NCI-H128 (cell line): Measurements from ENCODE around the gene GSG1L2.

ENCODE experiments used
- DNase-seq: peaks from one replicate; lab custom pipeline; 2025; ENCODE audit not compliant: unreplicated experiment; lab: John Stamatoyannopoulos, UW

Gene GSG1L2

DNA sequence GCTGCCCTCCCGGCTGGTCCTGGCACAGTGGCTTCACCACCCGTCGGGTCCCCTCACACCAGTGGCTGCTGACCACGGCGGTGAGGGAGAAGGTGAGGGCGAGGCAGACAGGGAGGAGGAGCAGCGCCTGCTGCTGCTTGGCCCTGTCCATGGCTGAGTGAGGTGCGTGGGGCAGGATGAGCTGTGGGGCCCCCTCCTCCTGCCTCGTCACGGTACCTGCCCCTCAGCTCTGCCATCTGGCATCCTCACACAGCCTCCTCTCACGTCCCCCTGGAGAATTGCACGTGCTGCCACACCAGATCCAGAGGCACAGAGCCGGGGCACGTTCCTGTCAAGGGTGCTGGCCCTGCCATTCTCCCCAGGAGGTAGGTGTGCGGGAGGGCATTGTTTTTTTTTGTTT lies at the start of gene GSG1L2:
Gene GSG1L2 (minus strand): TSS at position 159 of the 400 bp plus-strand sequence. CDS start 8 bp downstream, at position 151.
- no peak for DNase-seq

GRCh38 chr17:9868552-9868951 lies 46.7 kb upstream of the GSG1L2 start:
- DNase-seq: no peak

- DNase-seq: no peak
Observed at GRCh38 chr17:9865586-9865985, 43.7 kb upstream of the GSG1L2 start.

GRCh38 chr17:9862949-9863348 lies 41.1 kb upstream of the GSG1L2 start:
- DNase-seq: no peak

GRCh38 chr17:9862220-9862619 lies 40.3 kb upstream of the GSG1L2 start:
- no peak for DNase-seq

DNA sequence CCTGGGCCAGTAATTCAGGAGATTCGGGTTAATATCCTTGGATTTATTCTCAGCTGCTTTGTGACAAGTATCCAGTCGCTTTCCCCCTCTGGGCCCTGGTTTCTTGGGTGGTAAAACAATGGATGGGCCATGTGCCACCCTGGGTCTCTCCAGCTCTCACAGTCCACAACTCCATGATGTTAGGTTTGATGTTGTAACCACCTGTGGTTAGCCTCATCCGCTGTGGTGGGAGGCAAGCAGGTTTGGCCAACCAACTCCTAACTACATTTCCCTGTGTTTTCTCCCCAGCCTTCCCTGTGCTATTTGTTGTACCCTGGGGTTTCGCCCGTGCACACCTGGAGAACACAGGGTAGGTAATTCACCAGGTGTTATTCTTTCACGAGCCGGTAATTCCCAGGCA lies 39.0 kb upstream of the GSG1L2 start:
- no peak for DNase-seq

DNA sequence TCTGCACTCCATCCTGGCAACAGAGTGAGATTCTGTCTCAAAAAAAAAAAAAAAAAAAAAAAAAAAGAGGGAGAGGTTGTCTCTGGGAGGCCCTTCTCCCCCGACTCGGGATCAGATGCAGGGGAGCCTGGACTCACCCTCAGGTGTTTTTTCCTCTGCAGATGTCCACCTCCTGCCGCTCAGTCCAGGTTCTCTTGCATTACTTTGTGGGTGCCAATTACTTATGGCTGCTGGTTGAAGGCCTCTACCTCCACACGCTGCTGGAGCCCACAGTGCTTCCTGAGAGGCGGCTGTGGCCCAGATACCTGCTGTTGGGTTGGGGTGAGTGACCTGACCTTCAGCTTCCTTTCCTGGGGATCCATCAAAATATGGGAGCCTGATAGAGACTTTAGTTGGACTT lies 37.9 kb upstream of the GSG1L2 start:
- DNase-seq: no peak

- DNase-seq: no peak
Observed at GRCh38 chr17:9855036-9855435, 33.2 kb upstream of the GSG1L2 start.

DNA sequence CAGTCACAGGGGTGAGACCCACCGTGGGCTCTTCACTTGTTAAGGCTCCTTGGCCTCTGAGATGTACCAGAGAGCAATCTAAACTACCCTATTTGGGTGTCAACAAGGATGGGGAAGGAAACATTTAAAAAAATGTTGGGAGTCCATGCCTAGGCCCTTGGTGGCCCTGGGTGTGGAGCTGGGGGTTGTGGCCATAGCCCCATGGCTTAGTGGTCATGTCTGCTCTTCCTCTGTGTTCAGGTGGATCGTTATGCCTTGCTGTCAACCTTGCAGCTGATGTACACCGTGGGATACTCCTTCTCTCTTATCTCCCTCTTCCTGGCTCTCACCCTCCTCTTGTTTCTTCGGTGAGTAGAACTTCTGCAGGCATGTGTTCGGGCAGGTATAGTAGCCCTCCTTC lies 32.4 kb upstream of the GSG1L2 start:
- DNase-seq: no peak

DNA sequence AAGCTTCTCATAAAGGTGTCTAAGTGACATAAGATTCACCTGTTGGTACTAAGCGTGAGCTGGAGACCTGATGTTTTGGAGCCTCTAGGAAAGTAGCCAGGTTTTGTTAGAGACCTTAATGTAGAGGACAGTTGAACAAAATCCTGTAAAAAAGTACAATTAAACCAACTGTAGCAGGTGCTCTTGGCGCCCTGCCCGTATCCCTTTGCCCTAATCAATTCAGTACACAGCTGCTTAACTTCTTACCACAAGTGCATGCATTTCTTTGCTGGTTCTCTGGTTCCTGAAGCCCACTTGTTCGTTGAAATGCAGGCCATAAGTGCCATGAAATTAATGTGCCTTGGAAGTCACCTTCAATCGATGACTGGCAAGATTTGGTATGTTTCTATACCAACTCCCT lies 28.3 kb upstream of the GSG1L2 start:
- DNase-seq: no peak

DNA sequence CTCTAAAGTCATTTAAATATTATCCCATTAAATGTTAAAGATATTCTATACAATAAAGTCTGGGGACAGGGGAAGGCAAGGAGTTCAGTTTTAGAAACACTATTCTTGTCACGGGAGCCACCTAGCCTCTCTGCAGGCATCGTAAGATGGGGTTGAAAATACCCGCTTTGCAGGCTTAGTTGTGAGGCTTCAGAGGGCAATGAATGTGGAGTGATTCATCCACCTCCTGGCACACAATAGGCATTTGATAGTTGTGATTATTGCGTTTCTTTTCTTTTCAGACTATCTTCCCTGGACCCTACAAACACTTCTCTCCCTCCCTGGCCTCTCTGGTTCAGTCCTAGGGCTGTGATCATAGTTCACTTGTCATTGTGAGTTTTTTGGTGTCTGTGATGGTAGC lies 23.4 kb upstream of the GSG1L2 start:
- DNase-seq: no peak

- no peak for DNase-seq
Observed at GRCh38 chr17:9844153-9844552, 22.3 kb upstream of the GSG1L2 start.

GRCh38 chr17:9843152-9844010 lies 21.5 kb upstream of the GSG1L2 start:
- no peak for DNase-seq

DNA sequence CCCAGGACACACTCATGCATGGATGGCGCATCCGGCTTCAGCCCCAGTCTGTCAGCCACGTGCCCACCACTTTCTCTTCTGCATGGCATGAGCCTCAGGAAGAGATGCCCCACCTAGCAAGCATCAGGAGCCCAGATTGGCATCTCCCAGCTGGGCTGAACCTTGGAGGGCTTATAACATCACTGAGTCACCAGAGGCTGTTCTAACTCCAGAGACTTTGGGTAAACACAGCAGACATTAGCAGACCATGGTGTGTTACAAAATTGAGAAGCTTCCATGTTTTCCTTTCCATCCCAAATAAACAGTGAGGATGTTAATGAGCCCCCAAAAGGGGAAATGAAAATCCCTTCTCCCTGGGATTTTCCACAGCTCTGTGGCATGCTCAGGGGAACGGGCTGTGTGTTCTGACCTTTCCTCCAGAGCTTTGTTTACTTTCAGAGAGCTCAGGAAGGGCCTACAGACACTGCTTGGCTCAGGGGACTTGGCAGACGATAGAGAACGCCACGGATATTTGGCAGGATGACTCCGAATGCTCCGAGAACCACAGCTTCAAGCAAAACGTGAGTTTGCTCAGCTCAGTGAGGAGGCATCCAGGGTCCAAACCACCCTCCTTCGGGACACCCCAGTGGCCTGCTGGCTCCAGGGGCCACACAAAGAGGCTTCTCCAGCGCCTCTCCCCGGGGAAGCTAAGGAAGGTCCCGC lies 20.3 kb upstream of the GSG1L2 start:
- no peak for DNase-seq

- no peak for DNase-seq
Observed at GRCh38 chr17:9839433-9839832, 17.6 kb upstream of the GSG1L2 start.

DNA sequence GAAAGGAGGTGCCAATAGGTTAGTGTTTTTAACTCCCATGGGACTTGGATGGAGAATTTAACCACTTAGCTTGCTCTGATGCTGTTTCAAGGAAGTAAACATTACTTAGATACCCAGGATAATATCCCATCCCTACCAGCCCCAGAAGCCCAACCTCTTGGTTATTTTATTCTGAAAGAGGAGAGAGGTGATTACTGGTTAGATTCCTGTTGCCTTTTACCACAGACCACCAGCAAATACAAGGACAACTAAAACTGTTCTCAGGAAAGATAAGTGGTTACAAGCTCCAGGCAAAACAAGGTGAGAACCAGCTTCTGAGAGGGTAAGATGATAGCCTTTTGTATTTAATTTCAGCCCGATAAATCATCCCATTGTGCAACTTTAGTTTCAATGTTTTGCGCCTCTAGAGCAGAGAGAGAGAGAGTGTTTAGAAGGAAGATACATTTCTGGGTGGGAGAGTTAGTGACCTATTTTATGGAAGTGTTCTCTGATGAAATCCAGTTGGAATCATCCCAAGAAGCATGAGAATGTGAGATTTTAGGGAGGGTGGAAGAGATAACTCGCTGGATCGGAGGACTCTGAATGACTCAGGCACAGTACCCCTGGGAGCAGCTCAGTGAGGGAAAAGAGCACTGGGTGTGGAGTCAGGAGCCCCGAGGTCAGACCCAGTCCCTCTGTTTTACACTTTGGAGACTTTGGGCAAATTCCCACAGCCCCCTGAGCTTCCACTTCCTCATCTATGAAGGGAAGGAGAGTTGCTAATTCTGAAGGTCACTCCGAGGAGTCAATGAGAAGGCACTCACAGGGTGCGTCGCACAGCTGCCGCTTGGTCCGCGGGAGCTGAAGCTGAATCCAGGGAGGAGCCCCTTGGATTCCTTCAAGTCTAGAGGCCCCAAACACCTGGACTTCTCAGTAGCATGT lies 15.9 kb upstream of the GSG1L2 start:
- no peak for DNase-seq

GRCh38 chr17:9833922-9834321 lies 12.0 kb upstream of the GSG1L2 start:
- DNase-seq: no peak

- no peak for DNase-seq
Observed at GRCh38 chr17:9830711-9831110, 8.8 kb upstream of the GSG1L2 start.

GRCh38 chr17:9829343-9829742 lies 7.5 kb upstream of the GSG1L2 start:
- DNase-seq: no peak

DNA sequence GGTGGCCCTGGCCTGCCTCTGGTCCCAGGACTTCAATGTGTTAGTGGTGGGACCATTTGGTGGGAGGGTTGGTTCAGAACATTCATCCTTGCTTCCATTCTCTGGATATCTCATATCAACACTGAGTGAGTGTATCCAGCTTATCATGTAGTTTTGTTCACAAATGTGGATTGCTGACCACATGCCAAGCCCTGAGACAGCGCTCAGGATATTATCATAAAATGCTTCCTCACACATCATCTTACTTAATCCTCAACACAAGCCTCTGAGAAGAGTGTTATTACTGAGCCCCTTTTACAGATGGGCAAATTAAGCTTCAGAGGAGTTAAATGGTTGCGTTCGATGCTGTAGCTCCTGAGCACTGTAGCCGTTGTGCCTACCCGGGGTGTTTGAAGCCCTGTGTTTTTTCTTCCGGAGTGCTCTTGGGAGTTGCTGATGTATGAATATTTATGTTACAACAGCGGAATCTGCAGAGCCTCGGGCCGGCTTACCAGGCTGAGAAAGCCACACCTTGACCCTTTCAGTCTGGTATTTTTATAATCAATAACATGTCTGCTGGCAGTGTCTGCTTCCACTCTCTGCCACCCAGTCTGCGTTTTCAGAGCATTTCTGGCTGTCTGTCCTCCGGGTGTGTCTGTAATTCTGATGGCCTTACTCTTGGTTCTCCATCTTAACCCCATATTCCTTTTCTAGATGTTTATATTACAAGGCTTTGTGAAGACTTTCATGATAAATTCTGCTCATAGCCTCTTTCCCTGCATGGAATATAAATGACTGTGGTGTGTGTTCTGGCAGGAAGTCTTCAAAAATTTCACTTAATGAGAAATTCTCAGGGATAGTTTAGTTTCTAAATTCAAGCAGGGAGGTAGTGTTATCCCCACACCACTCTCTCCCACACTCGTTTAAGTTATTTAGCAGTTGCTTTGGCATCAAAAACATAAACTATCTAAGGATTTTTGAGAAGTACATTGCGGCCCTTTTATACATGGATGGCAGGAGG lies 6.7 kb upstream of the GSG1L2 start:
- DNase-seq: no peak
